ENCODE measurements around the gene SLC6A9. TPM values are rescaled to one million over a fixed set of nuclear protein-coding genes. Genes with fewer than 3 reads are reported as not detected.

Gene SLC6A9
- total RNA-seq, 2 experiments from 2014 or later = 8.2 to 21.8 TPM

GRCh38 chr1:44050261-44050660, 19.0 kb upstream of the SLC6A9 start:
- Histone ChIP-seq H3K36me3 (ENCODE audit: insufficient read depth, low read length) (no peaks in the 10 kb centered on the region), H2AFZ (ENCODE audit: low read length) (no peak overlapping the region), H3K9me3 (ENCODE audit: low read length) (no peaks in the 10 kb centered on the region), H3K9me2 (ENCODE audit: insufficient read depth, low read length) (no peaks in the 10 kb centered on the region), H3K79me2 (ENCODE audit: insufficient read depth, low read depth, low read length) (no peaks in the 10 kb centered on the region), H4K20me1 (ENCODE audit: insufficient read depth, low read length) (no peaks in the 10 kb centered on the region), H3K4me1 (ENCODE audit: insufficient read depth, low read length, poor library complexity, severe bottlenecking) (no peaks in the 10 kb centered on the region), H3K4me2 (ENCODE audit: low read length) (no peak overlapping the region), H3K27ac (ENCODE audit: low read depth, low read length, poor library complexity, severe bottlenecking) (no peak overlapping the region), H3K4me3 (ENCODE audit: low read depth, low read length, poor library complexity, severe bottlenecking) (no peak overlapping the region)
- BruUV-seq (replicated peaks) = no TSS peak
- intact Hi-C loops (cut with micrococcal nuclease; ENCODE audit: unreplicated experiment) = no loop called here
- no peak for TF ChIP-seq CTCF (conservative IDR thresholded peaks at IDR 0.05; ENCODE audit: low read length)
- no peak for TF ChIP-seq EZH2phosphoT487 (IDR thresholded peaks at IDR 0.05; ENCODE audit: borderline replicate concordance, low read depth, low read length)
- DNase-seq (ENCODE audit: low spot score) = no peak
- ChIA-PET CTCF (ENCODE audit: unreplicated experiment) (interaction anchor here (0.6 kb wide), 1 partner anchor 103 kb away, joined by 3 read pairs; no protein-coding TSS in a partner anchor), POLR2A (no interaction called here)

DNA sequence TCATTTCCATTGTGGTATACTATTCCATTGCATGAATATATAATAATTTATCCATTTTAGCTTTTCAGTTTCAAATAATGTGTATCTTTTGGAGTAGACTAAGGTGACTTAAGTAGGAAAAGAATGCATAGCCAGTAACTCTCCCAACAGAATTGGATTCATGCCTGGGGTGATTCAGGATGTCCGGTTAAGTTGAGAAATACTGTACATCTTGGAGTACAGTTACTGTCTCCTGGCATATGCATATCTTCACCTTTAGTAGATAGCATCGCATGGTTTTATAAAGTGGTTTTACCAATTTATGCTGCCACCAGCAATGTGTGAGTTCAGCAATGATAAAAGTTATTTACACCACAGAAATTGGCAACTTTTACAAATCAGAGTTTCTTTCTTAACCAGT, 18.6 kb upstream of the SLC6A9 start:
- Histone ChIP-seq H3K9me2 (ENCODE audit: insufficient read depth, low read length) (no peaks in the 10 kb centered on the region), H3K4me1 (ENCODE audit: insufficient read depth, low read length, poor library complexity, severe bottlenecking) (no peaks in the 10 kb centered on the region), H3K9me3 (ENCODE audit: low read length) (no peaks in the 10 kb centered on the region), H3K36me3 (ENCODE audit: insufficient read depth, low read length) (no peaks in the 10 kb centered on the region), H3K79me2 (ENCODE audit: insufficient read depth, low read depth, low read length) (no peaks in the 10 kb centered on the region), H2AFZ (ENCODE audit: low read length) (no peak overlapping the region), H3K27ac (ENCODE audit: low read depth, low read length, poor library complexity, severe bottlenecking) (no peak overlapping the region), H3K4me3 (ENCODE audit: low read depth, low read length, poor library complexity, severe bottlenecking) (no peak overlapping the region), H3K4me2 (ENCODE audit: low read length) (no peak overlapping the region), H4K20me1 (ENCODE audit: insufficient read depth, low read length) (no peaks in the 10 kb centered on the region)
- intact Hi-C loops (cut with micrococcal nuclease; ENCODE audit: unreplicated experiment) = loop anchor here (5.0 kb wide), 1 partner anchor 513 kb away; no protein-coding TSS in a partner anchor
- no peak for DNase-seq (ENCODE audit: low spot score)
- CTCF ChIA-PET (ENCODE audit: unreplicated experiment) = no interaction called here
- TF ChIP-seq EZH2phosphoT487 (IDR thresholded peaks at IDR 0.05; ENCODE audit: borderline replicate concordance, low read depth, low read length) (no peak), CTCF (conservative IDR thresholded peaks at IDR 0.05; ENCODE audit: low read length) (no peak)
- POLR2A ChIA-PET = no interaction called here
- BruUV-seq (replicated peaks) = no TSS peak

GRCh38 chr1:44048532-44049215, 17.4 kb upstream of the SLC6A9 start:
- ChIA-PET CTCF (ENCODE audit: unreplicated experiment) (interaction anchor here (1.4 to 1.6 kb wide), 2 partner anchors 12 to 79 kb away, joined by 3 to 5 read pairs; partner anchors contain the start of gene DPH2), POLR2A (interaction anchor here (0.6 kb wide), 1 partner anchor 73 kb away, joined by 5 read pairs; no protein-coding TSS in a partner anchor)
- Histone ChIP-seq H3K27ac (ENCODE audit: low read depth, low read length, poor library complexity, severe bottlenecking) (no peak overlapping the region), H3K4me3 (ENCODE audit: low read depth, low read length, poor library complexity, severe bottlenecking) (no peak overlapping the region), H3K9me3 (ENCODE audit: low read length) (no peaks in the 10 kb centered on the region), H3K36me3 (ENCODE audit: insufficient read depth, low read length) (no peaks in the 10 kb centered on the region), H3K4me1 (ENCODE audit: insufficient read depth, low read length, poor library complexity, severe bottlenecking) (no peaks in the 10 kb centered on the region), H3K9me2 (ENCODE audit: insufficient read depth, low read length) (no peaks in the 10 kb centered on the region), H4K20me1 (ENCODE audit: insufficient read depth, low read length) (no peaks in the 10 kb centered on the region), H3K4me2 (ENCODE audit: low read length) (no peak overlapping the region), H3K79me2 (ENCODE audit: insufficient read depth, low read depth, low read length) (no peaks in the 10 kb centered on the region), H2AFZ (ENCODE audit: low read length) (no peak overlapping the region)
- intact Hi-C loops (cut with micrococcal nuclease; ENCODE audit: unreplicated experiment) = loop anchor here (5.0 kb wide), 1 partner anchor 511 kb away; no protein-coding TSS in a partner anchor
- no peak for DNase-seq (ENCODE audit: low spot score)
- no TSS peak for BruUV-seq (replicated peaks)
- TF ChIP-seq CTCF (conservative IDR thresholded peaks at IDR 0.05; ENCODE audit: low read length) (no peak), EZH2phosphoT487 (IDR thresholded peaks at IDR 0.05; ENCODE audit: borderline replicate concordance, low read depth, low read length) (no peak)
